ENCODE measurements around the gene JAKMIP1.

DNA sequence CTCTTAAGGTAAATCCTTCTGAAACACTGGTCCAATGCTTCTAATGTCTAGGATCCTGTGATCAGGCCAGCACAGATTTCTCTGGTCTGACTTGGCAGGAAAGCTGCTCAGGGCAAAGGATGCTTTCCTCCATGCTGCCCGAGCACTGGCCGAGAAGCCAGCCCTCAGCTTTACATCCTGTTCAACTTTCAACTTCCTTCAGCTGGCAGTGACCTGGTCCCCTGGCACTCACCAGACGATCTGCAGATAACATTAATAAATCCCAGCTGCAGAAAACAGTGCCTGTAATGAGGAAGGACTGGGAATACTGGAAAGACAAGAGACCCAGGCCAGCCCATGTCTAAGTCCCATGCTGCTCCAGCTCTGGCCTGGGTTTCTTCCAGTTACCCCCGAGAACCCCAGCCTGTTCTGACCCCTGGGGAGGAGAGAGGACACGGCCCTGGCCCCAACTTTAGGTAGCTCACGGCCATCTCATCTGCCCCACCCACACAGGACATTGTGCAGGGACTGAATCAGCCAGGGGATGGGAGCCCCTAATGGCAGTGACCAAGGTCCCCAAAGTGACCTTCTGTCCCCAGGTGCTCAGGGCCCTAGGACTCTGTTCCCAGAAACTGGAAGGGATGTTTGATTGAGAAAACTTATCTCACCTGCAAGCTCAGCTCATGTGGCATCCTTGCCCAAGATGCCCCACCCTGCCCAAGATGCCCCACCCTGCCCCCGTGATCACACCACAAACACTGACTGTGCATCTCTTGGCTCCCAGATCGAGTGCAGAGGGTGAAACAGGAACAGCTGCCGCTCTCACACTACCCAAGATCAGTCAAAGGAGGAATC lies 28.0 kb downstream of the JAKMIP1 start:
- TF ChIP-seq POLR2A (IDR thresholded peaks at IDR 0.05; ENCODE audit: low read length) (no peak), GATA1 (IDR thresholded peaks at IDR 0.05; ENCODE audit: low read depth, low read length) (no peak)

Measured in erythroblast (primary cell).